Kidney epithelial cell (primary cell): ENCODE results near the gene LYSMD1. TPM values are rescaled to one million over a fixed set of nuclear protein-coding genes. Genes with fewer than 3 reads are reported as not detected.

Experiments
- DNase-seq: peaks from one replicate; pipeline ENCODE4 v3.0.0-alpha.2; 2010; ENCODE audit warnings: low read depth
- H3K27me3 ChIP-seq: 2 replicates; pipeline ENCODE4 v1.6.0; 2011; ENCODE audit warnings: low read length; ENCODE audit not compliant: control insufficient read depth, insufficient read depth
- H3K36me3 ChIP-seq: 2 replicates; pipeline ENCODE4 v1.5.1; 2011; ENCODE audit warnings: low read length; ENCODE audit not compliant: control insufficient read depth, insufficient read depth
- H3K4me3 ChIP-seq: 2 replicates; pipeline ENCODE4 v1.5.1; 2011; ENCODE audit warnings: low read depth, mild to moderate bottlenecking, control low read depth, low read length
- CTCF ChIP-seq: IDR thresholded peaks from 2 replicates; pipeline ENCODE4 v1.5.1; 2011; ENCODE audit warnings: mild to moderate bottlenecking, moderate library complexity, low read length, control low read depth, inconsistent platforms; ENCODE audit not compliant: insufficient read depth, poor library complexity, severe bottlenecking
- total RNA-seq: library from RNA; depleted of rRNA; stranded (reverse); fragments of >200 nt; gene quantifications from 2 replicates; pipeline ENCODE4 v1.2.3, GENCODE V29; 2015

LYSMD1 gene
- total RNA-seq, 1 donor from 2014 or later: 8.1 TPM

GRCh38 chr1:151145304-151146071, 20.2 kb downstream of the LYSMD1 start:
- Histone ChIP-seq H3K36me3 (no peaks in the 10 kb centered on the region), H3K27me3 (peaks cover 3% of the 10 kb centered on the region), H3K4me3 (peak overlapping the region; percentile 81)
- TF ChIP-seq CTCF: no peak
- no peak for DNase-seq

- Histone ChIP-seq H3K27me3 (peaks cover 3% of the 10 kb centered on the region), H3K36me3 (no peaks in the 10 kb centered on the region), H3K4me3 (no peak overlapping the region)
- no peak for TF ChIP-seq CTCF
- DNase-seq: no peak
Measured at GRCh38 chr1:151144474-151145303, 21.0 kb downstream of the LYSMD1 start.

GRCh38 chr1:151143986-151144385, 21.7 kb downstream of the LYSMD1 start:
- TF ChIP-seq CTCF: no peak
- Histone ChIP-seq H3K36me3 (no peaks in the 10 kb centered on the region), H3K4me3 (no peak overlapping the region), H3K27me3 (peaks cover 3% of the 10 kb centered on the region)
- no peak for DNase-seq

- DNase-seq: no peak
- no peak for TF ChIP-seq CTCF
- Histone ChIP-seq H3K27me3 (peaks cover 3% of the 10 kb centered on the region), H3K36me3 (no peaks in the 10 kb centered on the region), H3K4me3 (no peak overlapping the region)
Measured at GRCh38 chr1:151143057-151143435, 22.7 kb downstream of the LYSMD1 start.

- TF ChIP-seq CTCF: no peak
- DNase-seq: no peak
- H3K4me3 ChIP-seq: no peak overlapping the region
- H3K36me3 ChIP-seq: no peaks in the 10 kb centered on the region
- peaks cover 3% of the 10 kb centered on the region for H3K27me3 ChIP-seq
Measured at GRCh38 chr1:151142411-151143056, 23.2 kb downstream of the LYSMD1 start.
